ENCODE data around the gene RBFOX2. TPM values are rescaled to one million over a fixed set of nuclear protein-coding genes. Genes with fewer than 3 reads are reported as not detected.
"Not testable (repeated sequence)": the region's sequence is repeated elsewhere in the genome, so short reads cannot be mapped to it uniquely, and the experiment has no call there.

RBFOX2 gene
- polyA plus RNA-seq, 1 donor = 143 TPM

DNA sequence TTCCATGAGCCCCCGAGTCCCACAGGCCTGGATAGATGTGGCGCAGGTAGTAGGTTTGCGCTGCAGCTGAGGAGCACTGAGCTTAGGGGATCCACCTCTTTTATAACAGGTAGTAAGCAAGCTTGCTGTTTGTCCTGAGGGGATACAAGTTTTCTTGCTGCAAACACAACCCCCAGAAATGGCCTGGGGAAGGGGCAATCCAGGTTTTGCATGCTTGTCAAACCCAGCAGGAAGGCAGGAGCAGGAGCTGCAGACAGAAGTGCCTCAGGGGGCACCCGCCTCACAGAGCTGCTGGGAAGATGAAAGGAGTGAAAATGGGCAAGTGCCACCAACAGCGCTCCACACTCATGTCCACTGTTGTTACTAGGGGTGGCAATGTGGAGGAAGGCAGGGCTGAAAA is 292.5 kb downstream of the RBFOX2 start:
- DNase-seq = no peak

DNA sequence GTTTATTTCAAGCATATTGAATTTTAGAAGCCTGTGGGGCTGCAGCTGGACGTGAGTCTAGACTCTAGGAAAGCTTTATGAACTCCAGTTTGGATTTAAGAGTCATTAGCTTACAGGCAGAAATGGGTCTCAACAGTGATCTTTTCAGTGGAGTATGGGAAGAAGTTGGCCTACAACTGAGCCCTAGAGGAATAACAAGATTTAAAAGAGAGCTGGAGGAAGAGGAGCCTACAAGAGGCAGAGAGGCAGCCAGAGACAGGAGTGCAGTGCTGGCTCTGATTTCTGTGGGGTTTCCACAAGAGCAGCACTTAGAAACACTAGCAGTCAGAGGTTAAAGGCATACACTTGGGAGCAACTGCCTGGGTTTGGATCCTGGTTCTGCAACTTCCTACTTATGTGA is 293.1 kb downstream of the RBFOX2 start:
- DNase-seq = no peak

DNA sequence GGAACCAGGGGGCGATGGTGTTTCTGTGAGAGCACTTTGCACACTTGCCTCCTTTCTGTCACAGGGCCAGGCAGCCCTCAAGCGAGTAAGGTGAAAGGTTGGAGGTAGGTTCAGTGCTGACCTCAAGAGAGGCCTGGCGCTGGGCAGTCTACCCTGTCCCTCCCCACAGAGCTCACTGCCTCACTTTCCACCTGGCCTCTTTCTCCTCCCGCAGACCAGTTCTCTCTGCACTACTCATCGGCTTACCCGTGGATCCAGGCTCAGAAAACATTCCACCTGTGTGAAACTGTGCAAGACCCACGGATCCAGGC is 294.2 kb downstream of the RBFOX2 start:
- no peak for DNase-seq

DNA sequence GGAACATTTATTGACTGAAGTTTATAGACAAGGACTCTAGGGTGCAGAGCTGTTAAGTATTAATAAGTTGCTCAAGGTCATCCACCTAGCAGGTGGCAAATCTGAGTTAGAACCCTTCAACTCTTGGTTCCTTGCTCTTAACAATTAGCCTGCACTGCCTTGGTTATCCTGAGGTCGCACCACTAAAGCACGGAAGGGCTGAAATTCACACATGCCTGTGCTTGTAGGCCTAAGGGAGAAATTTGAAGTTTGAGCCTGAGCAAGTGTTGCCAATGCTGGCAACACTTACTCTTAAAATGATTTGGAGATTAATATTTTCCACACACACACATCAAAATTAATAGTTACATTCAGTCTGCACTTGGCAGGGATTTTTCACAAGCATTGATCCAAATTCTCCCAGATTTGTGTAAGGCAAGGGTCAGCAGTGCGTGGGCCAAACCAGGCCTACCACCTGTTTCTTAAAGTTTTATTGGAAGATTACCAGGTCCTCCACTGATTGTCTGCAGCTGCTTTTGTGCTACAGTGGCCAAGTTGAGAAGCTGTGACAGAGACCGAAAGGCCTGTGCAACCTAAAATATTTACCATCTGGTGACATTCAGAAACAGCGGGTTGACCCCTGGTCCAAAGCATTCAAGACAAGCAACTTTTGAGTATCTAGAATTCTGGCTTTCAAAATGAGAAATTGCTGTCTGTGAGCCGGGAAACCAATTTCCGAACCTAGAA is 294.7 kb downstream of the RBFOX2 start:
- no peak for DNase-seq

DNA sequence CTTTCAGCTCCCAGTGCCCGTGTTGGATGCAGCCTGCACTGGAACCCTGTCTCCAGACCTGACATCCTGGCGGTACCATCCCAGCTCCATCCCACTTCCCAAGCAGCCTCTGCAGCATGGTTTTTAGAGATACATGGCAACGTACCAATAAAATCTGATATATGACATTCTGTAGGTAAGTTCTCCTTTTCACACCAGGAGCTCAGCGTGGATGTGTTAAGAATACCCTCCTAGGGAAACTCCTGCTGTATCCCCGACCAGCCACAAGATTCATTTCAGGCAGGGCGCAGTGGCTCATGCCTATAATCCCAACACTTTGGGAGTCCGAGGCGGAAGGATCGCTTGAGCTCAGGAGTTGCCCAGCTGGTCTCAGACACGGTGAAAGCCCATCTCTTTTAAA is 295.6 kb downstream of the RBFOX2 start:
- DNase-seq = no peak

DNA sequence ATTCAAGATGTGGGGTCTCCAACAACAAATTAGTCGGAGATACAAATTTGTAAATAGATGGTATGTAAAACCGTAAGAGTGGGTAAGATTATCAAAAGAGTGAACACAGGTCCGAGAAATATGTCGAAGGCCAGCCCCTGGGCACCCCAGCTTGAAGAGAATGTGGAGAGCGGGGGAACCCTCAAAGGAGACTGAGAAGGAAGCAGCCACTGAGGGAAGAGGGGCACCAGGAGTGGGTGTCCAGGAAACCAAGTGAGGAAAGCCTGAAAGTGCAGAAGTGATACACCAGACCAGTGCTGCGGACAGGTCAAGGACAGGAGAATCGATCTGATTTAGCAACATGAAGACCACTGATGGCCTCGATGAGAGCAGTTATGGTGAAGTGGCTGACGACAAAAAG is 296.5 kb downstream of the RBFOX2 start:
- no peak for DNase-seq

DNA sequence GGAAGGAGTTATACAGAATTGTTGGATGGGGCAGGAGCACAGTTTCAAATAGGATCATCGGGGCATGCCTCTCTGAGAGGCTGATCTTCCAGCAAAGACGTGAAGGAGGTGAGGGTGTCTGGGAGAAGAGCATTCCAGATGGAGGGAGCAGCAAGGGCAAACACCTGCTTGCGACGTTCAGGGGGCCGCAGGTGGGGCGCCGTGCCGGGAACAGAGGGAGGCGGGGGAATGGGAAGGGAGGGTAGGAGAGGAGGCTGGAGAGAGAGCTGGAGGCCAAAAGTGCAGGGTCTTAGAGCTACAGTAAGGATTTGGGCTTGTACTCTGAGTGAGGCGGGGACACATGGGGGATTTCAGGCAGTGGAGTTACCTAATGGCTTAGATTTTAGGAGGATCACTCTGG is 297.3 kb downstream of the RBFOX2 start:
- DNase-seq = no peak

DNA sequence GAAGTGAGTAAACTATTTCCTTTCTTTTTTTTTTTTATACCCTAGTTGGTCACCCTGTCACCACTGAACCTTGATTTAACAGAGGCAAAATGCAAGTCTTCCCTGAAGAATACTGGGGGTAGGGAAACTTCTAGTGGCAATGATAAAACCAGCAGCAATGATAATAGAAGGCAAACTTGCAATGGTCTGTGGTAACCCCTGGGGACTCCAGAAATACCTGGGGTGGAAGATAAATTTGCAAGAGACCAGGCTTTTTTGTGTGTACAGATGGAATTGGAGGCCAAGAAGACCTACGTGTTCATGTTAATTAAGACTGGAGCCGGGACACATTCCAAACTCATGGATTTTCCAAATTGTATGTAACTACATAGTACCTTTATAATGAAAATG is 299.3 kb downstream of the RBFOX2 start:
- no peak for DNase-seq

DNA sequence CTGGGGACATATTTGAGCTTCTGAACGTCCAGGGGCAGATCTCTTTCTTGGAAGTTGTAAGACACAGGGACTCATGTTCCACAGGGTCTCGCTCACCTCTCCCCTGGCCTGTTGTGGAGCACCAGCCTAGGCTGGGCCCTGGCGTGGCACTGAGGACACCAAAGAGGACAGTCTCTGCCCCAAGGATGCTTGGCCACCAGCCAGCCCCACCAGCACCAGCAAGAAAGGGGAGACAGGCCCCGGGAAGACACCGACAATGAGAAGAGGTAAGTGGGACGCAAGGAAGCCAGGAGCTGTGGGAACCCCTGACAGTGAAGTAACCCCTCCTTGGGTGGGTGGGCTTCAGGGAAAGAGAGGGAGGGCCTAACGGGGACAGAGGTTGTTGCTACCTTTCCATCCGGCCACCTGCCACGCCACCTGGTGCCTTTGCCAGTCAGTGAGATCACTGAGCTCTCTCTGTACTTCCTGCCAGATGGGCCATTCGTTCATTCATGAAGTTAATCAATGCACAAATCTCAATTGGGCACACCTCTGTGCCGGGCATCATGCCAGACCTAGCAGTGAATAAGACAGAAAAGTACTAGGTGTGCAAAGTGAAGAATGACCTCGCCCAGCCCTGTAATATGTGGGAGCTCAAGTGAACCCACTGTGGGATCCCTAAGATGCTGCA is 299.9 kb downstream of the RBFOX2 start:
- no peak for DNase-seq

DNA sequence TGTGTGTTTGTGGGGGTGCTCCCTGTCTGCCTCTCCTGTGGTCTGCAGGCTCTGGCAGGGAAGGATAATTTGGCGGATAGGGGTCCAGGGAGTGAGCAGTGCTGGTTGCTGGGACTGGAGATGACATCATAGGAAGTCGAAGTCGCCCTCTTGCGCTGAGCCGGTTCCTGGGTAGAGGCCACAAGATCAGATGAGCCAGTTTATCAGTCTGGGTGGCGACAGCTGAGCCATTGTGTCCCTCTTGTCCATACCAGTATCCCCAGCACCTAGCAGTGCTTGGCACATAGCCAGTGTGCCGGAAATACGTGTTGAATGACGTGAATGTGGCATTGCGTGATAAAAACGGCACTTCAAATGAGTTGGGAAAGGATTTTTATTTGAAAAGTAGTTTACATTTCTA is 301.2 kb downstream of the RBFOX2 start:
- no peak for DNase-seq

DNA sequence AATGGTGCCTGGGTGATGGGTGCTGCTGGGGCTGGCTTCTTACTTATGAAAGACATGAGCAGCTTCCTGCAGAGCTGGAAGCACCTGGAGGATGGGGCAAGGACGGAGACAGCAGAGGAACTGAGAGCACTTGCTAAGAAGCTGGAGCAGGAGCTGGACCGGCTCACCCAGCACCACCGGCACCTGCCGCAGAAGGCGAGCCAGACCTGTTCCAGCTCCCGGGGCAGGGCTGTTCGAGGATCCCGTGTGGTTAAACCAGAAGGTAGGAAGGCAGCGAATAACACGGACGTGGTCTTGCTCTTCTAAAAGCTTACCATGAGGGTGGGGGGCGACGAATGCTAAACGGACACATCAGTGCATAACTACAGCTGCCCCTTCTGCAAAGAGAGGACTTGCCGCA is 301.7 kb downstream of the RBFOX2 start:
- DNase-seq = no peak

DNA sequence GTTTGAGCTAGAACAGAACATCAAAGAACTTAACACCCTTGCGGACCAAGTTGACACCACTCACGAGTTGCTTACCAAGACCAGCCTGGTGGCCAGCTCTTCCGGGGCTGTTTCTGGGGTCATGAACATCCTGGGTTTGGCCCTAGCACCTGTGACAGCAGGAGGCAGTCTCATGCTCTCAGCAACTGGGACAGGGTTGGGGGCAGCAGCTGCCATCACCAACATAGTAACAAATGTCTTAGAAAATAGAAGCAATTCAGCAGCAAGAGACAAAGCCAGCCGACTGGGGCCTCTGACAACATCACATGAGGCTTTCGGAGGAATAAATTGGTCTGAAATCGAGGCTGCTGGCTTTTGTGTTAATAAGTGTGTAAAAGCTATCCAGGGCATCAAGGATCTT is 302.2 kb downstream of the RBFOX2 start:
- DNase-seq = no peak

DNA sequence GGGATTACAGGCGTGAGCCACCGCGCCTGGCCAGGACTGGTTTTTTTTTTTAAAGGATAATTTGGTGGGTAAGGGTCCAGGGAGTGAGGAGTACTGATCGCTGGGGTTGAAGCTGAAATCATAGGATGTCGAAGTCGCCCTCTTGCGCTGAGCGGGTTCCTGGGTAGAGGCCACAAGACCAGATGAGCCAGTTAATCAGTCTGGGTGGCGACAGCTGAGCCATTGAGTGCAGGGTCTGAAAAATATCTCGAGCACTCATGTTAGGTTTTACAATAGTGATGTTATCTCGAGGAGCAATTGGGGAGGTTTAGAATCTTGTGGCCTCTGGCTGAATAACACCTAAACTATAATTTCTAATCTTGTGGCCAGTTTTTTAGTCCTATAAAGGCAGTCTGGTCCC is 303.1 kb downstream of the RBFOX2 start:
- DNase-seq = no peak

DNA sequence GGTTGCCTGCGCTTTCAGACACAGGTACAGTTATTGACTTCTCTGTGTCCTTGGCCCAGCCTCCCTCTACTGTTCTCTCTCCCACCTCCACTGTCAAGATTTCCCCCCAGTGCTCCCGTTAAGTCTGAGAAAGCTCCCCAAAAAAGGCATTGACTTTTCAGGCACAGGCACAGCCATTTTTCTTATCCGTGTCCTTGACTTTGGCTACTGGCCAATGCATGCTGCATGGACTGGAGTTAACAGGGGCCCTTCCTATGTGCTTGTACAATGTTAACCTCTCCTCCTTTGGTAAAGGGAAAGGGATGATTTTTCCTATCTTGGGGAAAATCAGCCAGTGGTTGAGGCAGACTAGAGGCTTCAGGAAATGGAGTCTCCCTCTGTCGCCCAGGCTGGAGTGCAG is 306.7 kb downstream of the RBFOX2 start:
- no peak for DNase-seq

DNA sequence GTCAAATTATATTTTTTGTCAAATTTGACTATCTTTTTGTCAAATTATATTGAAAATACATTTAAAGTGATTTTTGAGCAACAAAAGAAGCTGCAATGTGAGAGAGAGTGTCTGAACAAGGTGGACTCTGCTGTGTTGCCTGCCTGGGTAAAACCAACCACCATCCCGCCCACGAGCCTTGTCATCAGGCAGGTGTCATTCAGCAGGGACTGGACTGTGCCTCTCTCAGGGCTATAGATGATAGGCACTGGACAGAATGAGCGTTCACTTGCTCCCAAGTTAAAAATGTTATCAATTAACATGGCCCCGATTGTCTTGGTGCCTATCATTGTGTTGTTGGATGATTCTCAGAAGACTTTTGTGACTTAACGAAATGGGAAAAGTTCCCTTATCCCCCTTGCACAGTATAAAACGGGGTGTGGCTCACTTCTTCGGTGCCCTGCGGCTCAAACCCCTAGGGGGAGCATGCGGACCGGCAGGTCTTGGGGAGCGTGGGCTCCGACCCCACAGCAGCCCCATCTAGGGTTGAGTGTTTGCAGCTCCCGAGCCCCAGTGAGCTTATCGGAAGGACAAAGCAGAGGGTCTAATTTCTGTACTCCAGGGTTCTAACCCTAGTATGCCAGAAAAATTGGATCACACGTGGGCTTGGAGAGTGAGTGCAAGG is 309.3 kb downstream of the RBFOX2 start:
- DNase-seq = no peak

DNA sequence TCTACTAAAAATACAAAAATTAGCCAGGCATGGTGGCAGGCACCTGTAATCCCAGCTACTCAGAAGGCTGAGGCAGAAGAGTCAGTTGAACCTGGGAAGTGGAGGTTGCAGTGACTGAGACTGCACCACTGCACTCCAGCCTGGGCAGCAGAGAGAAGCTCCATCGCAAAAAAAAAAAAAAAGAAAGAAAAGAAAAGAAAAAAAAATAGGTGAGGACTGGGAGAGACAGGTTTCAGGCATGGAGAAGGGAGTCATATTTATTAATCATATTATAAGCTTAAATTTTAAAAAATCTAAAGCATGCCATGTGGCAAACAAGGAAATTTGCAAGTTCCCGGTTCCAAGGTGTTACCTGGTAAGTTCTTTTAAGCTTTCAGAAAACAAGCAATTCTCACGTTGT is 311.1 kb downstream of the RBFOX2 start, which contains the start of gene APOL5:
APOL5 (plus strand) TSS at position 301 of the 400 bp plus-strand sequence; CDS start at position 301, 0 bp downstream.
- no peak for DNase-seq

DNA sequence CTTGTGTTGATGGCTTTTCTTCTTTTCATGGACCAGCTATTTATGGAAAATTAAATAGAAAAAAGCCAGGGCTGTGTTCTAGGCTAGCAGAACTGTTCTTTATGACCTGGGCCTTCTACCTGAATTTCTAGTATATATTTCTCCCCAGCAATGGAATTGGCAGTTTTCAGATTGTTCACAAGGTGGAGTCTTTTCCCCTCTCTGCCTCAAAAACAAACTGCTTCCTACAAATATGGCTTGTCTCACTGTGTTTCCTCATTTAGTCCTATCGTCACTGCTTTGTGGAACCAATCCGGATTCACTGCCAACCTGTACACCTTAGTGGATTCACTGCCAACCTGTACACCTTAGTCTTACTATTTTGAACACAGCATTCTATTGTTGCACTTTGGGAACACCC is 316.0 kb downstream of the RBFOX2 start:
- no peak for DNase-seq

DNA sequence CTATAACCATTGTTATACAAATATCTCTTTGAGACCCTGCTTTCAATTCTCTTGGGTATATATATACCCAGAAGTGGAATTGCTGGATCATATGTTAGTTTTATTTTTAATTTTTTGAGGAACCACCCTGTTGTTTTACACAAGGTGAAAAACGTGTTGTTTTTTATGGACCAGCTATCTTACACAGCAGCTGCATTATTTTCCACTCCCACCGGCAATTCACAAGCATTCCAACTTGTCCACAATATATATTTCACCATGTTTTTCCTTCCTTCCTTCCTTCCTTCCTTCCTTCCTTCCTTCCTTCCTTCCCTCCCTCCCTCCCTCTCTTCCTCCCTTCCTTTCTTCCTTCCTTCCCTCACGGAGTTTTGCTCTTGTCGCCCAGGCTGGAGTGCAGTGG is 317.3 kb downstream of the RBFOX2 start:
- DNase-seq = no peak

DNA sequence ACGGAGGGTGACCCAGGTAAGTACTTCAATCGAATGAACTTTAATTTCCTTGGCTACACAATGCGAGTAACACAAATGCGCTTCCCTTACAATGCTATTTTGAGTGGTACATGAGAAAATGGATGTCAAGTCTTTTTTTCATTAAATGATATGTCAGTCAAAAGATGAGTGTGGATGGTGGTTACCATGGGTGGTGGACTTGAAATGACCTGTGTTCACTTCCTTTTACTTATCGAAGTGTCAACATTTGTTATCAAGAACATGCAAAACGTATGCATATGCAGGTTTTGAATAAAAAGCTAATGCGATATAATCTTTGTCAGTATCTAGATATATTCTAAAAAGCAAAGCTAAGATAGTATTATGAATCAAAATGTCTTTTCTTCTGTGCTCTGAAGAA is 319.7 kb downstream of the RBFOX2 start:
- no peak for DNase-seq

DNA sequence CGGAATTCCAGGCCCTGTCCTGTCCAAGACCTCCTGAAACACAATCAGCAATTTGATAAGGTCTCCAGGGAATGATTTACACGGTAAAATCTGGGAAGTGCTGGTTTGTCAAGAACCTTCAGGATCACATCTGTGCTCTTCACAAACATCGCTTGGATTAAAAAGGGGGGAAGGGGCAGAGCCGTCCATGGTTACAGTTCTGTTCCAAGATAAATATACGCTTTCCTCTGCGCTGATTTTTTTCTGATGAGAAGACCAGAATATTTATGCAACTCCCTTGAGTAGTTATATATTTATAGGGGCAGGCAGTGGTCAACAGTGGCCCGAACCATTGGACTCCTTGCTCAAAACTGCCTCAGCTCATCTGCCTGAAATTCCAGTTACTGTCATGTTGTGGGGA is 320.2 kb downstream of the RBFOX2 start:
- no peak for DNase-seq

DNA sequence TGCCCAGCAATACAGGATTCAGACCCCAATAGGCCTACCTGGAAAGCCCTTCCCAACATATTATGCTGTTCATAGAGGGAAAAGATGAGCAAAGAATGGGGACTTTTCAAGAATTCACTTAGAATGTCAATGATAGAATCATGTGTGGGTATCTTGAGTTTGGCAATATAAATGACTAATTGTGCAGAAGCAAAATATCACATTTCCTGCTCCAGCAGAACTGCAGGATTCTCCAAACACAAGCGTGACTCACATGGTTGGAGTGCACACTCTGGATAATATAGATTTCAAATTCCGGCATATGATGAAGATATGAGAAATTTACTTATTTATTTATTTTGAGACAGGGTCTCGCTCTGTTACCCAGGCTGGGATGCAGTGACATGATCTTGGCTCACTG is 323.5 kb downstream of the RBFOX2 start:
- DNase-seq = no peak

DNA sequence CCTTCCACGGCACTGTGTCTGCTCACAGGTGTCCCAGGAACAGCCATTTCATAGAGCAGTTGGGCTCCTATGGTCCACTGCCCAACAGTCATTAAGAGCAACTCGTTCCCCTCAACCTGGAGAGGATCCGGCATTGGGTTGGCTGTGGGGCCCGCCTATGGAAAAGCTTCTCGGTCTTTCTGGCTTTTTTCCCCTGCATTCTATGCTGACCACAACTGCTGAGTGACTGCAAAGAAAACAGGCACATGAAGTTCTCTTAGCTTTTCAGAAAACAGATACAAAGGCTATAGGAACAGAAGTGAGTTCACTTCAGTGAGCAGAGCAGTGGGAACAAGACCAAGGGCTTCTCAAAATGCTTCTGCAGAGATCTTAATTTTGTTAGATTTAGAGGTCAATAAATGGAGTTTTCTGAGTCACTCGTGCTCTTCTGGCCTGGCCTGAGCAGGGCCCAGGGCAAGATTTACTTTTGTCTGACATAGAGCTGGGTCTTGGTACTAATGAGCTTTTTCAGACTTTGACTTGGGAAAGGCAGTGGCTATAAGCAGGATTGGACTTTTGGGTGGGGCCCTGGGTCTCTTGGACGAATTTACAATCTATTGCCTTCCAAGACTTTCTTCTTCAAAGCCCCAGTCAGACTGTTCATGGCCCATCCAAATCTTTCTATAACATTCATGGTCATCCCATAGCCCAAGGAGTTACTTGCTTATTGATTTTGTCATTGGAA is 324.6 kb downstream of the RBFOX2 start:
- DNase-seq = no peak

DNA sequence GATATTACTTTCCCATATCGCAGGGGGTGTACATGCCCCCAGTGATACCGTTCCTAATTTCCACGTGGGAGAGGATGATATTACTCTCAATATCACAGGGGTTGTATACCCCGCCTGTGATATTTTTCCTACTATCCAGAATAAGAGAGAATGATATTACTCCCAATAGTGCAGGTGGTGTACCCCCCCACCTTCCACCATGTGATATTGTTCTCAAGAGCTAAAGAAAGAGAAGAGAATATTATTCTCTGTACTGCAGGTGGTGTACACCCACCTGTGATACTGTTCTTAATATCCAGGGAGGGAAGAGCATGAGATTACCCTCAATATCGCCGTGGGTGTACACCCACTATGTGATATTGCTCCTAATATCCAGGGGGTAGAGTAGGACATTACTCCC is 328.8 kb downstream of the RBFOX2 start:
- not testable (repeated sequence) for DNase-seq

All from left kidney (tissue), 2 donors.